Measurements from ENCODE around the gene RPL39. TPM values are rescaled to one million over a fixed set of nuclear protein-coding genes. Genes with fewer than 3 reads are reported as not detected.
"Not testable (repeated sequence)": the region's sequence is repeated elsewhere in the genome, so short reads cannot be mapped to it uniquely, and the experiment has no call there.

The RPL39 gene
- 1,000 to 10,000 TPM; 2,287 to 2,309 TPM for total RNA-seq

DNA sequence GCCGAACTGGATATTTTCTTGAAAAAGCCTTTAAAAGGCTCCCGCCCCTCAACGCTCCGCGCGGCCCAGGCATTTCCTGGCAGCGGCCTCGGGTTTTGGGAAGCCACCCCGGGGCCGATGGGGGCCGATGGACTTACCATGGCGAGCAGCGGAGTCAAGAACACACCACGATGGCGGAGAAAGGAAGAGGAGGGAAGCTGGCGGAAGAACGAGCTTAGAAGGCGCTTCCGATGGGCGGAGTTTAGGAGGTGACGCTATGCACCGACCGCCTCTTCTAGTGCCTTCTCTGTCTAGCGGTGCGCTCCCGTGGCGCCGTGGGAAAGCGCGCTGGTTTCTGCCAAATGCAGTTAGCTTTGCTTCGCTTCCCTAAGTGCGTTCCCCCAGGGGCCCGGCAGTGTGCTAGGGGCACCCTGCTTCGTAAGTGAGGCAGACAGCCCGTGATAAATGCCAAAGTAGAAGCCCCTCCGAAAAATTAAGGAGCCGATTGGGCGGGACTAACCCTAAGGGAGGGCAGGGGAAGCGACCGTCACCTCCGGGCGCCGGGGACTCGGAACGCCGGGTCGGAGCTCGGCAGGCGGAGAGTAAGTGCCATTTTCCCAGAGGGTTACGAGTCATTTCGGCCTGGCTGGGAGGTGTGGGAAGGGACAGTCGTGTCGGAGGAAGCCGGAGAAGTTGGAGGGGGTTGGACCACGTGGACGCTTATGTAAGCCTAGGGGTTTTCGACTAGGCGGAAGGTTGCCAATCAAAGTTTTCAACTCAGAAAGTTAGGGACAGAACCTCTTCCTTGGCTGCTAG, at the start of gene RPL39:
Gene RPL39 (minus strand): TSS at position 194 of the 795 bp plus-strand sequence. CDS start 54 bp downstream, at position 140.
- CTCF ChIA-PET: interaction anchor here (0.5 to 1.1 kb wide), 2 partner anchors 96 to 424 kb away, joined by 4 read pairs; no protein-coding TSS in a partner anchor
- POLR2A ChIA-PET: interaction anchor here (0.6 to 2.9 kb wide), 9 partner anchors 27 to 99 kb away, joined by 3 to 23 read pairs (median 6); partner anchors contain the start of genes NDUFA1, RNF113A, SEPTIN6 and SOWAHD

DNA sequence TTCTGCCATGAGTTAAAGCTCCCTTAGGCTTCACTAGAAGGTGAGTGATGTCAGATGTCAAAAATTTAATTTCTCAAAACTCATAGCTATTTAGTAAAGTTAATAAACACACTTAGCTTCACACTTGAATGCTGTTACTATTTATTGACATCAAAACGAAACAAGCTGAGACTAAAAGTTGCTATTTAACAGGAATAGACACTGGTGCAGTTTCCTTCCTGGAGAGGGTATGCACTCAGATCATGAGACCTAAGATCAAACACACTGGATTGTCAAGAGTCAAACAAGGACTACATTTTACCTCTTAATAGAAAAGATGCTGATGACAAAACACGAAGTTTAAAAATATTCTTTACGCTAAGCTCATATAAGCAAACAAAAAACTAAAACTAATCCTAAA, 42.5 kb upstream of the RPL39 start:
- ChIA-PET CTCF (no interaction called here), POLR2A (no interaction called here)

DNA sequence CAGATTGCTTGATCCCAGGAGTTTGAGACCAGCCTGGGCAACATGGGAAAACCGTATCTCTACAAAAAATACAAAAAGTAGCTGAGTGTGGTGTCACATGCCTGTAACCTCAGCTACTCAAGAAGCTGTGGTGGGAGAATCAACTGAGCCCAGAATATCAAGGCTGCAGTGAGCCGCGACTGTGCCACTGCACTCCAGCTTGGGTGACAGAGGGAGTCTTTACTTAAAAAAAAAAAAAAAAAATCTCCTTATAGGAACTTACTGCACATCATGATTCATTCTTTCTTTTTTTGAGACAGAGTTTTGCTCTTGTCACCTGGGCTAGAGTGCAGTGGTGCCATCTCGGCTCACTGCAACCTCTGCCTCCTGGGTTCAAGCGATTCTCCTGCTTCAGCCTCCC, 37.0 kb upstream of the RPL39 start:
- ChIA-PET CTCF (interaction anchor here (0.7 kb wide), 1 partner anchor 17 kb away, joined by 3 read pairs; no protein-coding TSS in a partner anchor), POLR2A (no interaction called here)

DNA sequence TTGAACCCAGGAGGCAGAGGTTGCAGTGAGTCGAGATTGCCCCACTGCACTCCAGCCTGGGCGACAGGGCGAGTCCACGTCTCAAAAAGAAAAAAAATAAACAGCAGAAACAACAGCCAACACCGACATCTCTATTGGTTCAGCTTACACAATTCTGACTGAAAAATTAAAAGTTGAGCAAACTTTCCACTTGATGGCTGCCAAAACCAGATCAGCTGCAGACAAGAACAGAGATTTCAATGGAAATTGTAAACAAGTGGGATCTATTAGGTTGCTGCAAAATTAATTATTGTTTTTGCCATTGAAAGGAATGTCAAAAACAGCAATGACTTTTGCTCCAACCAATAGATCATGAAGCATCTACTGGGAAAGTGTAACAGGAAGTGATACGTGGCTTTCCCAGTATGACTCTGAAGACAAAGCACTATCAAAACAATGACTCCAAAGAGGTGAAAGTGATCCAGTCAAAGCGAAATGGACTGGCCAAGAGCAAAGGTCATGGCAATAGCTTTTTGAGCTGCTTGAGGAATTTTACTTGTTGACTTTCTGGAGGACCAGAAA, 35.0 kb upstream of the RPL39 start:
- ChIA-PET CTCF (no interaction called here), POLR2A (interaction anchor here (0.6 to 2.3 kb wide), 3 partner anchors 35 to 54 kb away, joined by 3 to 7 read pairs (median 6); partner anchors contain the start of gene RPL39)

DNA sequence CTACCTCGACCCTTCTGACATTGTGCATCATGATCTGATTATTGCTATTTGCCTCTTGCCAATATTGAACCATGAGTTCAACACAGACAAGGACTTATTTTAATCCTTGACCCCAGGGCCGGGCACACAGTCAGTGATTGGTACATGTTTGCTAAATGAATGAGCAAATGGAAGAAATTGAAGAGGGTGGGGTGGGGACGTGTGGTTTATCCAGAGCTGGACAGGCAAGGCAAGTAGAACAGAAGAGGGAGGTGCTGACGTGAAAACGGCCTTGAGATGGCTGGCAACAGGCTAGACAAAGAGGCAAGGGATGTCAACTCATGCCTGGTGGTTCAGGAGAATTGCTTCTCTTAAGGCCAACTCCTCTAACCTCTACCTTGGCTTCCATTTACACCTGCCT, 32.8 kb upstream of the RPL39 start:
- CTCF ChIA-PET, POLR2A ChIA-PET: not testable (repeated sequence)

DNA sequence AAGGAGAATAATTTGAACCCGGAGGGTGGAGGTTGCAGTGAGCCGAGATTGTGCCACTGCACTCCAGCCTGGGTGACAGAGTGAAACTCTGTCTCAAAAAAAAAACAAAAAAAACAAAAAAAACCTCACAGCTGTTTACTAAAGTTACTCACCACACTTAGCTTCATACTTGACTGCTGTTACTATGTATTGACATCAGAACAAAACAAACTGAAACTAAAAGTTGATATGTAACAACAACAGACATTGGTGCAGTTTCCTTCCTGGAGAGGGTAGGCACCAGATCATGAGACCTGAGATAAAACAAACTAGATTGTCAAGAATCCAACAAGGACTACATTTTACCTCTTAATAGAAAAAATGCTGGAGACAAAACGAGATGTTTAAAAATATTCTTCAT, 30.3 kb upstream of the RPL39 start:
- CTCF ChIA-PET: interaction anchor here (0.7 kb wide), 1 partner anchor 131 kb away, joined by 3 read pairs; no protein-coding TSS in a partner anchor
- POLR2A ChIA-PET: not testable (repeated sequence)

DNA sequence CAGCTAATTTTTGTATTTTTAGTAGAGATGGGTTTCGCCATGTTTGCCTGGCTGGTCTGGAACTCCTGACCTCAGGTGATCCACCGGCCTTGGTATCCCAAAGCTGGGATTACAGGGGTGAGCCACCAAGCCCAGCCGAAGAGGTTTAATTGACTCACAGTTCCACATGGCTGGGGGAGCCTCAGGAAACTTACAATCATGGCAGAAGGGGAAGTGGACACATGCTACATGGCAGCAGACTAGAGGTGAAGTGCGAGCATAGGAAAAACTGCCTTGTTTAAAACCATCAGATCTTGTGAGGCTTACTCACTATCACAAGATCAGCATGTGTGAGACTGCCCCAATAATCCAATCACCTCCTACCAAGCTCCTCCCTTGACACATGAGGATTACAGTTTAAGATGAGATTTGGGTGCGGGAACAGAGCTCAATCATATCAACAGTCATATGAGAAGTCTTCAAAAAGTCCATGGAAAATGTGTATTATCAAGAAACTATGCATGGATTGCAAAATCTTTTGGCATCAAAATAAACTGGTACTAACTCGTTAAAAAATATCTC, 25.8 kb upstream of the RPL39 start:
- POLR2A ChIA-PET: no interaction called here
- CTCF ChIA-PET: interaction anchor here (0.7 kb wide), 1 partner anchor 261 kb away, joined by 3 read pairs; no protein-coding TSS in a partner anchor

DNA sequence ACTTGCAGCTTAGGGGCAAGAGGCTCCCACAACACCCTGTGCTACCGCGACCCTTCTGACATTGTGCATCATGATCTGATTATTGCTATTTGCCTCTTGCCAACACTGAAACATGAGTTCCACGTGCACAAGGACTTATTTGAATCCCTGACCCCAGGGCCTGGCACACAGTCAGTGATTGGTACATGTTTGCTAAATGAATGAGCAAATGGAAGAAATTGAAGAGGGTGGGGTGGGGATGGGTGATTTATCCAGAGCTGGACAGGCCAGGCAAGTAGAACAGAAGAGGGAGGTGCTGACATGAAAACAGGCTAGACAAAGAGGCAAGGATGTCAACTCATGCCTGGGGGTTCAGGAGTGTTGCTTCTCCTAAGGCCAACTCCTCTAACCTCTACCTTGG, 24.9 kb upstream of the RPL39 start:
- ChIA-PET POLR2A (no interaction called here), CTCF (interaction anchor here (0.7 kb wide), 1 partner anchor 260 kb away, joined by 3 read pairs; no protein-coding TSS in a partner anchor)

DNA sequence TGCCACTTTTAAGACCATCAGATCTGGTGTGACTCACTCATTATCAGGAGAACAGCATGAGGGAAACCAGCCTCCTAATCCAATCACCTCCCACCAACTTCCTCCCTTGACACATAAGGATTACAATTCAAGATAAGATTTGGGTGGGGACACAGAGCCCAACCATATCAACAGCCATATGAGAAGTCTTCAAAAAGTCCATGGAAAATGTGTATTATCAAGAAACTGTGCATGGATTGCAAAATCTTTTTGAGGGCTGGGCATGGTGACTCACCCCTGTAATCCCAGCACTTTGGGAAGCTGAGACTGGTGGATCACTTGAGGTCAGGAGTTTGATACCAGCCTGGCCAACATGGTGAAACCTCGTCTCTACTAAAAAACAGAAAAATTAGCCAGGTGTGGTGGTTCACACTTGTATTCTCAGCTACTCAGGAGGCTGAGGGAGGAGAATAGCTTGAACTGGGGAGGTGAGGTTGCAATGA, 17.8 kb upstream of the RPL39 start:
- ChIA-PET CTCF (no interaction called here), POLR2A (no interaction called here)

DNA sequence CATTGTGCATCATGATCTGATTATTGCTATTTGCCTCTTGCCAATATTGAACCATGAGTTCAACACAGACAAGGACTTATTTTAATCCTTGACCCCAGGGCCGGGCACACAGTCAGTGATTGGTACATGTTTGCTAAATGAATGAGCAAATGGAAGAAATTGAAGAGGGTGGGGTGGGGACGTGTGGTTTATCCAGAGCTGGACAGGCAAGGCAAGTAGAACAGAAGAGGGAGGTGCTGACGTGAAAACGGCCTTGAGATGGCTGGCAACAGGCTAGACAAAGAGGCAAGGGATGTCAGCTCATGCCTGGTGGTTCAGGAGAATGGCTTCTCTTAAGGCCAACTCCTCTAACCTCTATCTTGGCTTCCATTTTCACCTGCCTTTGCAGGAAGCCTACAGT, 17.0 kb upstream of the RPL39 start:
- POLR2A ChIA-PET, CTCF ChIA-PET: not testable (repeated sequence)

DNA sequence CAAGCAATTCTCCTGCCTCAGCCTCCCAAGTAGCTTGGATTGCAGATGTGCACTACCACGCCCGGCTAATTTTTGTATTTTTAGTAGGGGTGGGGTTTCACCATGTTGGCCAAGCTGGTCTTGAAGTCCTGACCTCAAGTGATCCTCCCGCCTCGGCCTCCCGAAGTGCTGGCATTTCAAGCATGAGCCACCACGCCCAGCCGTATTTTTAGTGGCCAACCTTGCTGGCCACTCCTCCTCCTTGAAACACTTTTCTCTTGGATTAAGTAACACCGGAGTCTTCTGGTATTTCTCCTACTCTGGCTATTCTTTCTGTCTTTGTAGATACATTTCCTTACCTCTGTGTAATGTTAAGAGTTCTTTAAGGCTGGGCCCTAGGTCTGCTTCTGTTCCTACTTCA, 11.1 kb upstream of the RPL39 start:
- ChIA-PET POLR2A (no interaction called here), CTCF (no interaction called here)

DNA sequence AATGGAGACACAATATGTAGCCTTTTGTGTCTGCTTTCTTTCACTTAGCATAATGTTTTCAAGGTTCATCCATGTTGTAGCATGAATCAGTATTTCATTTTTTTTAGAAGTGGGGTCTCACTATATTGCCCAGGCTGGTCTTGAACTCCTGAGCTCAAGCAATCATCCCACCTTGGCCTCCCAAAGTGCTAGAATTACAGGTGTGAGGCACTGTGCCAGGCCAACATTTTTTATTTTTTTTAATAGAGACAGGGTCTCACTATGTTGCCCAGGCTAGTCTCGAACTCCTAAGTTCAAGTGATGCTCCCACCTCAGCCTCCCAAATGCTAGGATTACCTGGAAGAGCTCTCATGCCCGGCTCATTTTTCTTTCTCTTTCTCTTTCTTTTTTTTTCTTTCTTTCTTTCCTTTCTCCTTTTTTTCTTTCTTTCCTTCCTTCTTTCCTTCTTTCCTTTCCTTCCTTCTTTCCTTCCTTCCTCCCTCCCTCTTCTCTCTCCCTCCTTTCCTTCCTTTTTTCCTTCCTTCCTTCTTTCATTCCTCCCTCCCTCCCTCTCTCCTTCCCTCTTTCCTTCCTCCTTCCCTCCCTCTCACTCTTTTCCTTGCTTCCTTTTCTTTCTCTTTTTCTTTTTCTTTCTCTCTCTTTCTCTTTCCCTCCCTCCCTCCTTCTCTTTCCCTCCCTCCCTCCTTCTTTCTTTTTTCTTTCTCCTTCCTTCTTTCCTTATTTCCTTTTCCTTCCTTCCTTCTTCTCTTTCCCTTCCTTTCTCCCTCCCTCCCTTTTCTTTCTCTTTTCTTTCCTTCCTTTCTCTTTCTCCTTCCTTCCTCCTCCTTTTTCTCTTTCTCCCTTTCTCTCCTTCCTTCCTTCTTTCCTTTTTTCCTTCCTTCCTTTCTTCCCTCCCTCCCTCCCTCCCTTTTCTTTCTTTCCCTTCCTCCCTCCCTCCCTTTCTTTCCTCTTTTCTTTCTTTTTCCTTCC, 10.1 kb upstream of the RPL39 start:
- CTCF ChIA-PET: no interaction called here
- POLR2A ChIA-PET: no interaction called here

DNA sequence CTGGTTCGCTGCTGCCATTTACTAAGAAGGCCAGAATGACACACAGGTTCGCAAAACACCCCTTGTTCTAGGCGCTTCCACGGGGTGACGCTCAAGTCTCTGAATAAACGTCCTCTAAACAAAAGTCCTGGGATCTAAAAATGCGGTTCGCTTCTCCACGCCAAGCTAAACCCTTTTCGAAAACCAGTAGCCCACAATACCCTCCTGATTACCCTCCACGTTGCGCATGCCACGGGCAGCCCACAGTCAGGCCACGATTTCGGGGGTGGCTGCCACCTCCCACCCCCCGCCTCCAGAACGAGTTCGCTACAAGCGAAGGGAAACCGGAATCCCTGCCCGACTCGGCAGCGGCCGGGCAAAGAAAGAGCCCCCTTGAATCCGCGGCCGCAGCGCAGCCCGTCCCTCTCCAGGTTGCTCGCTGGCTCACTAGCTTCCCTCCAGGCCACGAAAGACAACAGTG, 423 bp downstream of the RPL39 start:
- POLR2A ChIA-PET: interaction anchor here (0.8 to 2.9 kb wide), 8 partner anchors 28 to 99 kb away, joined by 3 to 23 read pairs (median 6); partner anchors contain the start of genes NDUFA1, RNF113A, SEPTIN6 and SOWAHD
- CTCF ChIA-PET: interaction anchor here (0.5 kb wide), 1 partner anchor 423 kb away, joined by 4 read pairs; no protein-coding TSS in a partner anchor

DNA sequence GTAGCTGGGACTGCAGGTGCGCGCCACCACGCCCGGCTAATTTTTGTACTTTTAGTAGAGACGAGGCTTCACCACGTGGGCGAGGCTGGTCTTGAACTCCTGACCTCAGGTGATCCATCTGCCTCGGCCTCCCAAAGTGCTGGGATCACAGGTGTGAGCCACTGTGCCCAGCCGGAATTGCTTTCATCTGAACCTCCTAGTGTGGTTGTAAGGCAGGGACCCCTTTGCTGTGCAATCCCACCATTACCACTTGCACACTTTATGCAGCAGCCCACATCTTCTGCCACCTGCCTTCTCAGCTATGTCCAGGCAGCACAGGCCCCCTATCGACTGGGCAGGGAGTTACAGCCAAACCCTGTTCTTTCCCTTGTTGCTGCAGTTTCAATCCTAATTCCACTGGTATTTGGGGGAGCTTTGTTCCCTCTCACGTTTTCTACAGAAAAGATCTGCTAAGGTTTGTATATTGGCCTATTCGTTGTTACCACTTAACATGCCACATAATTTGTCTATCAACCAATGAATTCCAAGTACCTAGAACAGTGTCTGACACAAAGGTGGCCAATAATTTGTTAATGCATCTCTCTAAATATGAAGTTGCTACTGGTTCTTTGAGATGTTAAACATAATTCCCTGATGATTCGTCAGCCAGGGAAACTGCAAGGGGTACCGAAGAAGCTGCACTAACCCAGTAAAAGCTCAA, 6.5 kb downstream of the RPL39 start:
- ChIA-PET POLR2A (interaction anchor here (0.6 to 1.0 kb wide), 6 partner anchors 25 to 99 kb away, joined by 3 to 7 read pairs (median 4); no protein-coding TSS in a partner anchor), CTCF (interaction anchor here (0.6 to 2.4 kb wide), 3 partner anchors 27 to 269 kb away, joined by 3 to 9 read pairs (median 3); partner anchors contain the start of gene SOWAHD)

DNA sequence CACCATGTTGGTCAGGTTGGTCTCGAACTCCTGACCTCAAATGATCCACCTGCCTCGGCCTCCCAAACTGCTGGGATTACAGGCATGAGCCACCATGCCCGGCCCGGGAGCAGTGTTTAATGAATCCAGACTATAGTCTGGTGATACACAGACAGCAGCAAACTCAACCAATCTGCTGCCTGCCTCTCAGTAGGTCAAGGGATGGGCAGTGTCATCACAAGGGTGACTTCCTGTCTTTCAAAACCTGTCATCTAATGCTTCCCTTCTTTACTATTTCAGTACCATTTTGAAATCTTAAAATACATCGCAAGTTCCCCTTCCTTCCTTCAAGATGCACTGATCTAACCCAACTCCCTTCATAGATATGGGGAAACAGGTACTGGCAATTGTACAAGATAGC, 8.4 kb downstream of the RPL39 start:
- ChIA-PET CTCF (no interaction called here), POLR2A (interaction anchor here (0.7 kb wide), 1 partner anchor 77 kb away, joined by 3 read pairs; no protein-coding TSS in a partner anchor)

DNA sequence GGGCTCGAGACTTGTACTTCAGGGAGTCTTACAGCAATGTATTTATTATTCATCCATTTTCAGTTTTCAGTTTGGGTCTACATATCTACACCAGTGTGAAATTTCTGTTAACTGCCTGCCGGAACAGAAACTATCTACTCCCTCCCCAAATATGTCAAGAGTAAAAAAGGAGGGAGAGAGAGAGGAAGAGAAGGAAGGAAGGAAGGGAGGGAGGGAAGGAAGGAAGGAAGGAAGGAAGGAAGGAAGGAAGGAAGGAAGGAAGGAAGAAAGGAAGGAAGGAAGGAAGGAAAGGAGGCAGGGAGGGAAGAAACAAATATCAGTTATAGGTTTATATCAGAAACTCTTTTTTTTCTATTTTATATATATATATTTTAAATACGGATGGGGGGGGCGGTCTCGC, 12.6 kb downstream of the RPL39 start:
- ChIA-PET POLR2A (no interaction called here), CTCF (no interaction called here)

DNA sequence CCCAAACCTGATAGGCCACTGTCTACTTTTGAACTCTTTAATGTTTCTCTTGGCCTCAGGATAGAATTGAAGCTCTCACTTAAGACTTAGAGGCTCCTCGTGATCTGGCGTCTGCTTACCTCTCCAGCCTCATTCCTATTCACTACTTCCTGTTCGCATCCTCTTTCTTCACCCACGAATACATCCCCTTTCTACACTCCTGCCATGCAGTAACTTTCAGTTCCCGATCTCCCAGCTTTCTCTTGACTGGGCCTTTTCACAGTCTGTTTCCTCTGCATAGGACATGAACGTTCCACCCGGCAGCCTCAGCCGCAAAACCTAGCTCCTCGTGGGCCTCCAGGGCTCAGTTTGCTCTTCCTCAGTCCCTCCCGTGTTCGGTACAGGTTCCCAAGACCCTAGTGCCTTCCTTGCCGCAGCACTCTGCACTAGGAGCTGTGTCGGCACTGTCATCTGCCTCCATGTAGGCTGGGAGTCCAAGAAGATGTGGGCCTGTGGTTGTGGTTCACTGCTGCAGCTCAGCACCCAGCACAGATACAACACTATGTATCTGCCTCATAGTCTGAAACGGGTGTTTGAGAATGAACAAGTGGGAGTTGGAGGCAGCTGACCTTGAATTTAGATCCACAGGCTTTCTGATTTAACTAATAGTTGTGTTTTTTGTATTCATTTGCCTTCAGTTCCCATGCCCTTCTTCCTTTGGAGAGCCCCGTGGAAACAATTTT, 15.8 kb downstream of the RPL39 start:
- POLR2A ChIA-PET: no interaction called here

DNA sequence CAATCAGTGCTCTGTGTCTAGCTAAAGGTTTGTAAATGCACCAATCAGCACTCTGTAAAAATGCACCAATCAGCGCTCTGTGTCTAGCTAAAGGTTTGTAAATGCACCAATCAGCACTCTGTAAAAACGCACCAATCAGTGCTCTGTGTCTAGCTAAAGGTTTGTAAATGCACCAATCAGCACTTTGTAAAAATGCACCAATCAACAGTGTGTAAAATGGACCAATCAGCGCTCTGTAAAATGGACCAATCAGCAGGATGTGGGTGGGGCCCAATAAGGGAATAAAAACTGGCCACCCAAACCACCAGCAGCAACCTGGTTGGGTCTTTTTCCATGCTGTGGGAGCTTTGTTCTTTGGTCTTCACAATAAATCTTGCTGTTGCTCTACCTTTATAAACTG, 22.0 kb downstream of the RPL39 start:
- CTCF ChIA-PET, POLR2A ChIA-PET: not testable (repeated sequence)

More for the DNA sequence above, 15.8 kb downstream of the RPL39 start:
- CTCF ChIA-PET: no interaction called here

All from activated CD8-positive, alpha-beta memory T cell treated with anti-CD3 and anti-CD28 coated beads for 36 hours (primary cell).